Common myeloid progenitor, CD34-positive (primary cell): Measurements from ENCODE around the gene PXYLP1.
"Not testable (repeated sequence)": the region's sequence is repeated elsewhere in the genome, so short reads cannot be mapped to it uniquely, and the experiment has no call there.

Source experiments
- CTCF ChIA-PET: fragments of 350-600 bp; sonication (Branson Sonifier 250); formaldehyde crosslinking; loops from one replicate; lab custom pipeline; 2021; ENCODE audit warnings: antibody characterized with exemption; lab: Charles Lee
- POLR2A ChIA-PET: fragments of 350-600 bp; sonication (Branson Sonifier 250); formaldehyde crosslinking; loops from one replicate; lab custom pipeline; 2021; ENCODE audit warnings: antibody characterized with exemption; lab: Charles Lee
- DNase-seq, 3 donors: peaks; one replicate each; pipeline versions ENCODE4 v3.0.0 to v3.0.0-alpha.2; 2013
- H3K27ac ChIP-seq, 2 experiments: 1 replicate in 1 of 2; 2 replicates in 1 of 2; pipeline ENCODE4 v1.7.0; 2013; ENCODE audit warnings: inconsistent platforms in 2 of 2, low read length in 2 of 2, mild to moderate bottlenecking in 2 of 2, low read depth in 1 of 2, moderate library complexity in 1 of 2; ENCODE audit not compliant: severe bottlenecking in 2 of 2, insufficient read depth in 1 of 2, poor library complexity in 1 of 2
- H3K27me3 ChIP-seq, 5 experiments: replicated peaks in 2 of 5; 1 replicate in 3 of 5; 2 replicates in 2 of 5; pipeline versions ENCODE4 v1.6.1 to v1.7.0; 2013; ENCODE audit warnings: low read length in 4 of 5, mild to moderate bottlenecking in 2 of 5, moderate library complexity in 2 of 5, inconsistent platforms in 1 of 5; ENCODE audit not compliant: insufficient read depth in 5 of 5, control insufficient read depth in 4 of 5
- H3K36me3 ChIP-seq, 4 experiments: 1 replicate in 2 of 4; 2 replicates in 2 of 4; pipeline versions ENCODE4 v1.6.1 to v1.7.0; 2013; ENCODE audit warnings: low read length in 3 of 4, control low read depth in 1 of 4, mild to moderate bottlenecking in 1 of 4; ENCODE audit not compliant: control insufficient read depth in 4 of 4, insufficient read depth in 4 of 4
- H3K4me1 ChIP-seq, 4 experiments: 1 replicate in 3 of 4; 2 replicates in 1 of 4; pipeline versions ENCODE4 v1.6.1 to v1.7.1; 2013; ENCODE audit warnings: low read length in 3 of 4, mild to moderate bottlenecking in 3 of 4, control low read depth in 1 of 4, inconsistent platforms in 1 of 4, moderate library complexity in 1 of 4; ENCODE audit not compliant: control insufficient read depth in 4 of 4, insufficient read depth in 4 of 4; ENCODE audit errors: control extremely low read depth in 1 of 4
- H3K4me3 ChIP-seq, 7 experiments: 1 replicate in 4 of 7; 2 replicates in 3 of 7; pipeline versions ENCODE4 v1.5.1 to v1.7.0; 2013; ENCODE audit warnings: mild to moderate bottlenecking in 7 of 7, low read length in 6 of 7, moderate library complexity in 6 of 7, inconsistent platforms in 2 of 7, low read depth in 2 of 7, control low read depth in 1 of 7; ENCODE audit not compliant: insufficient read depth in 4 of 7, control insufficient read depth in 1 of 7; ENCODE audit errors: extremely low read depth in 1 of 7
- H3K9me3 ChIP-seq, 5 experiments: 1 replicate in 4 of 5; 2 replicates in 1 of 5; pipeline versions ENCODE4 v1.6.1 to v1.7.1; 2013; ENCODE audit warnings: low read length in 4 of 5, mild to moderate bottlenecking in 2 of 5, inconsistent platforms in 1 of 5, low read depth in 1 of 5, moderate library complexity in 1 of 5; ENCODE audit not compliant: control insufficient read depth in 4 of 5, insufficient read depth in 2 of 5; ENCODE audit errors: control extremely low read depth in 1 of 5
- WGBS: methylation state at CpG from one replicate; pipeline ENCODE4 v1.1.5; 2013; ENCODE audit not compliant: insufficient coverage; 5-methylcytosine and 5-hydroxymethylcytosine counted together

Gene PXYLP1

GRCh38 chr3:141201122-141201521 is 30.5 kb upstream of the PXYLP1 start:
- Histone ChIP-seq H3K36me3 (no peaks in the 10 kb centered on the region), H3K27me3 (peaks cover 0 to 8% (median 0%) of the 10 kb centered on the region in 5 experiments), H3K27ac (no peak overlapping the region), H3K4me1 (no peaks in the 10 kb centered on the region), H3K9me3 (peaks cover 0 to 4% (median 0%) of the 10 kb centered on the region in 5 experiments), H3K4me3 (no peak overlapping the region)
- ChIA-PET POLR2A (interaction anchor here (0.6 kb wide), 1 partner anchor 1813 kb away, joined by 4 read pairs; no protein-coding TSS in a partner anchor), CTCF (interaction anchor here (1.0 to 1.9 kb wide), 3 partner anchors 9 to 202 kb away, joined by 3 to 11 read pairs (median 3); no protein-coding TSS in a partner anchor)
- 92% methylated on average over 3 of the region's 3 CpGs for WGBS
- no peak for DNase-seq

DNA sequence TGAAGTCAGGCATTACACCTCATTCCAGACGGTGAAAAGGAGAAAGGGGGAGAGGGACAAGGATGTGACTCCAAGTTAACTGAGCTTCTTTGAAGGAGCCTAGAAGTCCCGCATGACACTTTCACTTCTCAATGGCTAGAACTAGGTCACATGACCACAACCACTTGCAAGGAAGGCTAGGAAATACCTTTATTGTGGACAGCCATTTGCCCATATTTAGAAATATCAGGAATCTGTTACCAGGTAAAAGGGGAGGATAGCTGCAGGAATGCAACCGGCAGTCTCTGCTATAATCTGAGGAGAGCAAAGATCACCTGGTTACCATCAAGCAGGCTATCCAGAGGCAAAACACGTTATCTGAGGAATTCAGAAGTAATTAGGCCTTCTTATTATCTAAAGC is 28.9 kb upstream of the PXYLP1 start:
- ChIA-PET CTCF (interaction anchor here (0.9 to 1.6 kb wide), 4 partner anchors 9 to 190 kb away, joined by 3 to 5 read pairs (median 3); no protein-coding TSS in a partner anchor), POLR2A (no interaction called here)
- WGBS, result 96% methylated on average over 3 of the region's 4 CpGs
- no peaks in the 10 kb centered on the region for H3K9me3 ChIP-seq
- H3K27ac ChIP-seq, result no peak overlapping the region
- DNase-seq, result no peak
- H3K4me3 ChIP-seq, result no peak overlapping the region
- no peaks in the 10 kb centered on the region for H3K4me1 ChIP-seq
- peaks cover 0 to 8% (median 0%) of the 10 kb centered on the region in 5 experiments for H3K27me3 ChIP-seq
- H3K36me3 ChIP-seq, result no peaks in the 10 kb centered on the region

GRCh38 chr3:141203866-141204265 is 27.8 kb upstream of the PXYLP1 start:
- Histone ChIP-seq H3K36me3 (no peaks in the 10 kb centered on the region), H3K27ac (no peak overlapping the region), H3K27me3 (peaks cover 0 to 8% (median 0%) of the 10 kb centered on the region in 5 experiments), H3K9me3 (no peaks in the 10 kb centered on the region), H3K4me1 (no peaks in the 10 kb centered on the region), H3K4me3 (no peak overlapping the region)
- ChIA-PET POLR2A (interaction anchor here (0.7 kb wide), 1 partner anchor 1122 kb away, joined by 3 read pairs; no protein-coding TSS in a partner anchor), CTCF (interaction anchor here (1.2 to 1.3 kb wide), 2 partner anchors 10 to 11 kb away, joined by 3 read pairs; no protein-coding TSS in a partner anchor)
- WGBS, result 100% methylated on average over 1 of the region's 4 CpGs
- no peak for DNase-seq

DNA sequence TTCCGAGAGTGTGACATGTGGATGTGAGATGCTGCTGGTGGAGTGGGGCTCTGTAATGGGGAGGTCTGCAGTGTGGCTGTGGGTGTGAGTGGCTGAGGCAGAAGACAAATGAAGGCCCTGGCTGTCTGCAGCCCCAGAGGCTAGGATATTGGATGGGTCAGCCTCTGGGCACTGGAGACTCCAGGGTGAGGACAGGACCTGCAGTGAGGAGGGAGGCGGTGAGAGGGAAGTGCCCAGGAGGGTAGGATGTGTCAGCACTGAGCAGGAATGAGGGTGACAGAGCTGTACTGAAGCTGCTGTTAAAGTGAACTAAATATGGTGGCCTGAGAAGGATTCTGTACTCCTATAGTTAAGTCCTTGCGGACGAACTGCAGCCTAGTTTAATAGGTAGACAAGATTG is 27.3 kb upstream of the PXYLP1 start:
- H3K4me1 ChIP-seq, result no peaks in the 10 kb centered on the region
- POLR2A ChIA-PET, result interaction anchor here (0.7 kb wide), 1 partner anchor 1122 kb away, joined by 3 read pairs; no protein-coding TSS in a partner anchor
- no peak overlapping the region for H3K4me3 ChIP-seq
- H3K27me3 ChIP-seq, result peaks cover 0 to 5% (median 0%) of the 10 kb centered on the region in 5 experiments
- CTCF ChIA-PET, result no interaction called here
- DNase-seq, result no peak
- no peak overlapping the region for H3K27ac ChIP-seq
- H3K36me3 ChIP-seq, result no peaks in the 10 kb centered on the region
- H3K9me3 ChIP-seq, result no peaks in the 10 kb centered on the region
- WGBS, result 97% methylated on average over 4 of the region's 4 CpGs

DNA sequence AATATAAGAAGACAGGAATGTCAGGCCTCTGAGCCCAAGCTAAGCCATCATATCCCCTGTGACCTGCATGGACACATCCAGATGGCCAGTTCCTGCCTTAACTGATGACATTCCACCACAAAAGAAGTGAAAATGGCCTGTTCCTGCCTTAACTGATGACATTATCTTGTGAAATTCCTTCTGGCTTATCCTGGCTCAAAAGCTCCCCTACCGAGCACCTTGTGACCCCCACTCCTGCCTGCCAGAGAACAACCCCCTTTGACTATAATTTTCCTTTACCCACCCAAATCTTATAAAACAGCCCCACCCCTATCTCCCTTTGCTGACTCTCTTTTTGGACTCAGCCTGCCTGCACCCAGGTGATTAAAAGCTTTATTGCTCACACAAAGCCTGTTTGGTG is 20.3 kb upstream of the PXYLP1 start:
- H3K4me3 ChIP-seq, DNase-seq, CTCF ChIA-PET, H3K36me3 ChIP-seq, POLR2A ChIA-PET, H3K4me1 ChIP-seq, H3K27me3 ChIP-seq, H3K27ac ChIP-seq: not testable (repeated sequence)
- 80% methylated on average over 1 of the region's 1 CpG for WGBS
- H3K9me3 ChIP-seq, result peaks cover 0 to 14% (median 5%) of the 10 kb centered on the region in 5 experiments

DNA sequence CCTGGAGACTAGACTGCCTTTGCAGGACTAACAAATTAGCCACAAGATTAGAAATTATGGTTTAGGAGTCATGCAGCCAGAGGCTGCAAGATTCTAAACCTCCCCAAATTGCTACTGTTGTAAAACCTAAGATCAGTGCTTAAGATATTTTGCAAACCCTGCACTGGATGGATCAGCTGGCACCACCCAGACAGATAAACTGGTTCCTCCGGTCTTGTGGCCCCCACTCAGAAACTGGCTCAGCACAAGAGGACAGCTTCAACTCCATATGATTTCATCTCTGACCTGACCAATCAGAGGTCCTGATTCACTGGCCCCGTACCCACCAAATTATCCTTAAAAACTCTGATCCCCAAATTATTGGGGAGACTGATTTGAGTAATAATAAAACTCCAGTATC is 19.5 kb upstream of the PXYLP1 start:
- CTCF ChIA-PET, result no interaction called here
- no peak overlapping the region for H3K27ac ChIP-seq
- H3K4me1 ChIP-seq, result no peaks in the 10 kb centered on the region
- no peak for DNase-seq
- POLR2A ChIA-PET, result no interaction called here
- no peak overlapping the region for H3K4me3 ChIP-seq
- peaks cover 0 to 14% (median 5%) of the 10 kb centered on the region in 5 experiments for H3K9me3 ChIP-seq
- WGBS, result 100% methylated on average over 1 of the region's 2 CpGs
- H3K27me3 ChIP-seq, result no peaks in the 10 kb centered on the region
- no peaks in the 10 kb centered on the region for H3K36me3 ChIP-seq

DNA sequence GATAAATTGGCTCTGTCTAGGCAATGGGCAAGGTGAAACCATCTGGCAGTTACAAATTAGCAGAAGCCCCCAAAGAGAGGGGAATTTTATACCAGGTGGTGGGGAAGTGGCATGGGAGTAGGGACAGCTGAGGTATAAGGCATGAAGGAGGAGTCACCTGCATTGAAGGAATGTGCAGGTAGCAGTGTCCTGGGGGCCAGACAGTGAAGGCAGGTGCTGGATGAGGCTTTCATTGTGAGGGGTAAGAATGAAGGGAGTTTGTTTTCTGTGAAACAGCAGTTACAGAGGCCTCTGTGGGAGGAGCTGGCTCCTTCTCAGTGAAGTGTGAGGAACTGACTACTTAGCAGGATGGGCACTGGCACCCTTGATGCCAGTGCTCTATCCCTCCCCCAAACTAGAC is 19.1 kb upstream of the PXYLP1 start:
- DNase-seq, result no peak
- ChIA-PET POLR2A (no interaction called here), CTCF (no interaction called here)
- no peaks in the 10 kb centered on the region for H3K36me3 ChIP-seq
- H3K27ac ChIP-seq, result no peak overlapping the region
- no peaks in the 10 kb centered on the region for H3K4me1 ChIP-seq
- H3K4me3 ChIP-seq, result no peak overlapping the region
- no peaks in the 10 kb centered on the region for H3K27me3 ChIP-seq
- H3K9me3 ChIP-seq, result peaks cover 0 to 14% (median 5%) of the 10 kb centered on the region in 5 experiments
